ENCODE measurements around the gene EDC4.

EDC4 gene

GRCh38 chr16:67878232-67878631 is 5.4 kb downstream of the EDC4 start:
- FAIRE-seq = no peak

- no peak for FAIRE-seq
These were observed 6.0 kb downstream of the EDC4 start for GRCh38 chr16:67878846-67879245.

- no peak for FAIRE-seq
These were observed 6.6 kb downstream of the EDC4 start for GRCh38 chr16:67879462-67879861.

- no peak for FAIRE-seq
These were observed 7.1 kb downstream of the EDC4 start for GRCh38 chr16:67879936-67880335.

GRCh38 chr16:67880584-67880983 is 7.7 kb downstream of the EDC4 start:
- FAIRE-seq = no peak

- FAIRE-seq = no peak
These were observed 8.8 kb downstream of the EDC4 start for GRCh38 chr16:67881621-67882161.

- FAIRE-seq = no peak
These were observed 9.7 kb downstream of the EDC4 start for GRCh38 chr16:67882374-67883145.

- FAIRE-seq = no peak
These were observed 10.5 kb downstream of the EDC4 start for GRCh38 chr16:67883146-67883871.

GRCh38 chr16:67883872-67884261 is 11.0 kb downstream of the EDC4 start:
- no peak for FAIRE-seq

GRCh38 chr16:67884684-67885083 is 11.8 kb downstream of the EDC4 start, which contains the start of gene NRN1L:
TSS of gene NRN1L (plus strand) at chr16:67884885. CDS start at chr16:67884904, 19 bp downstream.
- no peak for FAIRE-seq

GRCh38 chr16:67885545-67885944 is 12.7 kb downstream of the EDC4 start:
- no peak for FAIRE-seq

- no peak for FAIRE-seq
These were observed 13.1 kb downstream of the EDC4 start for GRCh38 chr16:67885976-67886375.

- FAIRE-seq = no peak
These were observed 13.5 kb downstream of the EDC4 start for GRCh38 chr16:67886387-67886786.

GRCh38 chr16:67888331-67888730 is 15.5 kb downstream of the EDC4 start:
- no peak for FAIRE-seq

GRCh38 chr16:67892375-67892774 is 19.5 kb downstream of the EDC4 start:
- no peak for FAIRE-seq

GRCh38 chr16:67892899-67893742 is 20.3 kb downstream of the EDC4 start, which contains the start of gene PSKH1:
TSS of gene PSKH1 (plus strand) at chr16:67893254. CDS start at chr16:67908750, 15,496 bp downstream.
- no peak for FAIRE-seq

- FAIRE-seq = no peak
These were observed 21.0 kb downstream of the EDC4 start for GRCh38 chr16:67893743-67894399.

GRCh38 chr16:67897231-67897630 is 24.4 kb downstream of the EDC4 start:
- FAIRE-seq = no peak

- no peak for FAIRE-seq
These were observed 28.9 kb downstream of the EDC4 start for GRCh38 chr16:67901734-67902133.

- FAIRE-seq = no peak
These were observed 30.0 kb downstream of the EDC4 start for GRCh38 chr16:67902831-67903230.

- FAIRE-seq = no peak
These were observed 34.7 kb downstream of the EDC4 start for GRCh38 chr16:67907397-67908180.

All from colon (tissue), 2 donors.